Uterus (tissue), 4 donors: ENCODE results near the gene TOR2A. TPM values are rescaled to one million over a fixed set of nuclear protein-coding genes. Genes with fewer than 3 reads are reported as not detected.

Experiments
- DNase-seq, 2 donors: peaks; one replicate each; pipeline ENCODE4 v3.0.0-alpha.2; 2019 to 2020
- H3K27ac ChIP-seq, 2 donors: fragments of 200-600 bp; sonication (generic); 1 replicate in 1 of 2; 2 replicates in 1 of 2; pipeline ENCODE4 v1.5.1; 2016 to 2018
- H3K27me3 ChIP-seq, 2 donors: fragments of 200-600 bp; sonication (generic); one replicate each; pipeline ENCODE4 v1.5.1; 2018 to 2019; ENCODE audit warnings: control low read depth in 1 of 2
- H3K36me3 ChIP-seq, 2 donors: fragments of 200-600 bp; sonication (generic); one replicate each; pipeline ENCODE4 v1.5.1; 2019; ENCODE audit warnings: control low read depth in 1 of 2
- H3K4me1 ChIP-seq, 2 donors: fragments of 200-600 bp; sonication (generic); one replicate each; pipeline ENCODE4 v1.5.1; 2018 to 2019; ENCODE audit warnings: control low read depth in 1 of 2
- H3K4me3 ChIP-seq, 2 donors: fragments of 200-600 bp; sonication (generic); 1 replicate in 1 of 2; 2 replicates in 1 of 2; pipeline ENCODE4 v1.5.1; 2018 to 2019; ENCODE audit warnings: mild to moderate bottlenecking in 1 of 2
- H3K9me3 ChIP-seq, 2 donors: fragments of 200-600 bp; sonication (generic); one replicate each; pipeline ENCODE4 v1.5.1; 2019; ENCODE audit warnings: control low read depth in 1 of 2
- CTCF ChIP-seq, 4 experiments: fragments of 200-600 bp in 2 of 4; fragments of 450-650 bp in 2 of 4; sonication (generic) in 2 of 4; IDR thresholded peaks; one replicate each; pipeline ENCODE4 v1.5.1; 2016 to 2019; ENCODE audit warnings: antibody characterized with exemption in 4 of 4, mild to moderate bottlenecking in 2 of 4, moderate library complexity in 1 of 4
- POLR2A ChIP-seq, 2 donors: fragments of 450-650 bp; IDR thresholded peaks; one replicate each; pipeline ENCODE4 v1.6.1; 2016; ENCODE audit warnings: antibody characterized with exemption in 2 of 2, mild to moderate bottlenecking in 1 of 2, moderate library complexity in 1 of 2
- intact Hi-C: fragments of 100-400 bp; cut with DNase I; formaldehyde crosslinking; loops from one replicate; pipeline ENCODE4 v1.15.1; 2023; ENCODE audit warnings: low total_unique reads
- total RNA-seq, 4 donors: library from RNA; depleted of rRNA in 3 of 4; stranded (reverse); fragments of >200 nt in 3 of 4; gene quantifications; one replicate each; pipeline versions ENCODE4 v1.1.0 to v1.2.4, GENCODE V29; 2014 to 2023
- donor health status: DM: yes; HTN: yes; CAD: no.

TOR2A gene
- total RNA-seq, 4 donors from 2014 or later, result 2.0 to 73.8 (median 7.0) TPM

DNA sequence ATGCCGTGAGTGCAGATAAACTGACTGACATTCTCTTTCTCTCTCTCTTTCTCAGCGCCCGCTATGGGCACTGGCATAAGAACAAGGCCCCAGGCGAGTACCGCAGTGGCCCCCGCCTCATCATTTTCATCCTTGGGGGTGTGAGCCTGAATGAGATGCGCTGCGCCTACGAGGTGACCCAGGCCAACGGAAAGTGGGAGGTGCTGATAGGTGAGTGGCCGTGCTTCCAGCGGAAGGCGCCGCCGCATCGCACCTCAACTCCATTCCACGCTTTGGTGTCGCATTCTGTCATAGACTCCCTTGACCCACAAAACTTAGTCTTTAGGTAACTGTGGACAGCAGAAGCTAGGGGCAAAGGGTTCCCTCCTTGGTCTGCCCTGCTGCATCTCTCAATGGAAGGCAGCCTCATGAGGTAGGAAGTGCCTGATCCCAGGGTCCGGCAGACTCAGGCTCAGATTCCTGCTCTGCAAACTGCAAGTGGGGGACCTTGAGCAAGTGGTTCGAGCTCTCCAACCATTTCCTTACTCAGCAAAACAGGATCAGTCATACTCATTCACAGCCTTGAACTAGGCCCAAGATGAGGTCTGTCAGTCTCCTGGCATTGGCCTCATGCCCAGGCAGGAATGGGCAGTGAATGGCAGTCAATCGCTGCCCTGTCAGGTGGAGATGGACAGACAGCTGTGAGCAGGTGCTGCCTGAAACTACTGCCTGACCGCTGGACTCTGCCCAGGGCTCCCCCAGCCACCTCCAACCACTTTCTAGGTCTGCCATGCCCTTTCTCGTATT lies 52.5 kb downstream of the TOR2A start:
- Histone ChIP-seq H3K27ac (no peak overlapping the region), H3K4me3 (no peak overlapping the region), H3K36me3 (no peaks in the 10 kb centered on the region), H3K4me1 (no peaks in the 10 kb centered on the region), H3K9me3 (no peaks in the 10 kb centered on the region), H3K27me3 (no peaks in the 10 kb centered on the region)
- DNase-seq, result no peak
- intact Hi-C loops, result no loop called here
- TF ChIP-seq CTCF (IDR thresholded peaks at IDR 0.05), result no peak
- no peak for TF ChIP-seq POLR2A (IDR thresholded peaks at IDR 0.05)

Other genes with a start within 250 kb of the TOR2A start
- 100 to 1,000 TPM in 2 of 4 donors, 10 to 100 TPM in 2; 46.6 to 147 (median 99.5) TPM for gene STXBP1, start 123.0 kb downstream of the TOR2A start, total RNA-seq
- gene CFAP157, start 28.3 kb downstream of the TOR2A start, total RNA-seq, result 1 to 10 TPM in 3 of 4 donors, not detected in 1; 2.1 to 5.4 (median 4.4) TPM
- 10 to 100 TPM in 2 of 4 donors, 1 to 10 TPM in 2; 3.8 to 18.4 (median 10.4) TPM for gene PTRH1, start 19.6 kb downstream of the TOR2A start, total RNA-seq
- 10 to 100 TPM in 1 of 4 donors, under 1 TPM in 2, not detected in 1; 0.48 to 12.6 (median 0.67) TPM for gene TTC16, start 19.2 kb downstream of the TOR2A start, total RNA-seq
- 10 to 100 TPM in 3 of 4 donors, 1 to 10 TPM in 1; 3.6 to 38.1 (median 19.8) TPM for gene SH2D3C, start 43.4 kb upstream of the TOR2A start, total RNA-seq
- 100 to 1,000 TPM in 1 of 4 donors, 10 to 100 TPM in 3; 30.0 to 175 (median 77.4) TPM for gene CDK9, start 50.7 kb upstream of the TOR2A start, total RNA-seq
- gene FPGS, start 67.6 kb upstream of the TOR2A start, total RNA-seq, result 100 to 1,000 TPM in 1 of 4 donors, 10 to 100 TPM in 3; 11.5 to 128 (median 46.6) TPM
- 100 to 1,000 TPM in 1 of 4 donors, 10 to 100 TPM in 3; 14.0 to 256 (median 50.3) TPM for gene ENG, start 119.4 kb upstream of the TOR2A start, total RNA-seq
- gene AK1, start 142.4 kb upstream of the TOR2A start, total RNA-seq, result 10 to 100 TPM in 2 of 4 donors, 1 to 10 TPM in 2; 6.1 to 54.3 (median 15.7) TPM
- gene ST6GALNAC6, start 164.3 kb upstream of the TOR2A start, total RNA-seq, result 100 to 1,000 TPM in 3 of 4 donors, 10 to 100 TPM in 1; 37.7 to 133 (median 111) TPM
- gene ST6GALNAC4, start 181.7 kb upstream of the TOR2A start, total RNA-seq, result 10 to 100 TPM in 3 of 4 donors, under 1 TPM in 1; 0.59 to 41.7 (median 20.7) TPM
- 10 to 100 TPM in 1 of 4 donors, 1 to 10 TPM in 2, not detected in 1; 2.9 to 11.3 (median 3.2) TPM for gene PIP5KL1, start 195.5 kb upstream of the TOR2A start, total RNA-seq
- 10 to 100 TPM in 3 of 4 donors, 1 to 10 TPM in 1; 6.7 to 33.1 (median 15.9) TPM for gene DPM2, start 202.6 kb upstream of the TOR2A start, total RNA-seq
- 100 to 1,000 TPM in 1 of 4 donors, 10 to 100 TPM in 2, 1 to 10 TPM in 1; 5.0 to 140 (median 19.3) TPM for gene EEIG1, start 245.7 kb upstream of the TOR2A start, total RNA-seq